ENCODE results near the gene CEACAM4.

GRCh38 chr19:41623360-41623759 is 3.5 kb downstream of the CEACAM4 start:
- TF ChIP-seq THAP7 (CRISPR knock-in tag; IDR thresholded peaks at IDR 0.05): no peak
- TF ChIP-seq ATF7 (IDR thresholded peaks at IDR 0.05): no peak
- TF ChIP-seq, protein P1, sequence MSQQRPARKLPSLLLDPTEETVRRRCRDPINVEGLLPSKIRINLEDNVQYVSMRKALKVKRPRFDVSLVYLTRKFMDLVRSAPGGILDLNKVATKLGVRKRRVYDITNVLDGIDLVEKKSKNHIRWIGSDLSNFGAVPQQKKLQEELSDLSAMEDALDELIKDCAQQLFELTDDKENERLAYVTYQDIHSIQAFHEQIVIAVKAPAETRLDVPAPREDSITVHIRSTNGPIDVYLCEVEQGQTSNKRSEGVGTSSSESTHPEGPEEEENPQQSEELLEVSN (IDR thresholded peaks at IDR 0.05; ENCODE audit: borderline replicate concordance in 1 of 2, extremely low read depth in 1 of 2, insufficient read depth in 1 of 2, insufficient read length in 1 of 2, low read depth in 1 of 2, low read length in 1 of 2, poor library complexity in 1 of 2, severe bottlenecking in 1 of 2): no peak
- no peak for TF ChIP-seq KHSRP (IDR thresholded peaks at IDR 0.05)
- TF ChIP-seq, protein P2, sequence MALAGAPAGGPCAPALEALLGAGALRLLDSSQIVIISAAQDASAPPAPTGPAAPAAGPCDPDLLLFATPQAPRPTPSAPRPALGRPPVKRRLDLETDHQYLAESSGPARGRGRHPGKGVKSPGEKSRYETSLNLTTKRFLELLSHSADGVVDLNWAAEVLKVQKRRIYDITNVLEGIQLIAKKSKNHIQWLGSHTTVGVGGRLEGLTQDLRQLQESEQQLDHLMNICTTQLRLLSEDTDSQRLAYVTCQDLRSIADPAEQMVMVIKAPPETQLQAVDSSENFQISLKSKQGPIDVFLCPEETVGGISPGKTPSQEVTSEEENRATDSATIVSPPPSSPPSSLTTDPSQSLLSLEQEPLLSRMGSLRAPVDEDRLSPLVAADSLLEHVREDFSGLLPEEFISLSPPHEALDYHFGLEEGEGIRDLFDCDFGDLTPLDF (CRISPR knock-in tag; IDR thresholded peaks at IDR 0.05): no peak
- no peak for TF ChIP-seq ZNF3 (CRISPR knock-in tag; IDR thresholded peaks at IDR 0.05)
- no peak for TF ChIP-seq ETV6 (IDR thresholded peaks at IDR 0.05; ENCODE audit: borderline replicate concordance in 1 of 2, low read depth in 2 of 2, low read length in 1 of 2)
- TF ChIP-seq ETV6 (CRISPR knock-in tag; IDR thresholded peaks at IDR 0.05; ENCODE audit: borderline replicate concordance): no peak
- TF ChIP-seq, protein P3, sequence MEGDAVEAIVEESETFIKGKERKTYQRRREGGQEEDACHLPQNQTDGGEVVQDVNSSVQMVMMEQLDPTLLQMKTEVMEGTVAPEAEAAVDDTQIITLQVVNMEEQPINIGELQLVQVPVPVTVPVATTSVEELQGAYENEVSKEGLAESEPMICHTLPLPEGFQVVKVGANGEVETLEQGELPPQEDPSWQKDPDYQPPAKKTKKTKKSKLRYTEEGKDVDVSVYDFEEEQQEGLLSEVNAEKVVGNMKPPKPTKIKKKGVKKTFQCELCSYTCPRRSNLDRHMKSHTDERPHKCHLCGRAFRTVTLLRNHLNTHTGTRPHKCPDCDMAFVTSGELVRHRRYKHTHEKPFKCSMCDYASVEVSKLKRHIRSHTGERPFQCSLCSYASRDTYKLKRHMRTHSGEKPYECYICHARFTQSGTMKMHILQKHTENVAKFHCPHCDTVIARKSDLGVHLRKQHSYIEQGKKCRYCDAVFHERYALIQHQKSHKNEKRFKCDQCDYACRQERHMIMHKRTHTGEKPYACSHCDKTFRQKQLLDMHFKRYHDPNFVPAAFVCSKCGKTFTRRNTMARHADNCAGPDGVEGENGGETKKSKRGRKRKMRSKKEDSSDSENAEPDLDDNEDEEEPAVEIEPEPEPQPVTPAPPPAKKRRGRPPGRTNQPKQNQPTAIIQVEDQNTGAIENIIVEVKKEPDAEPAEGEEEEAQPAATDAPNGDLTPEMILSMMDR (IDR thresholded peaks at IDR 0.05 in 2 of 3, conservative IDR thresholded peaks at IDR 0.05 in 1 of 3; ENCODE audit: insufficient read depth in 2 of 3, low read depth in 1 of 3, low read length in 3 of 3): no peak
- no peak for TF ChIP-seq CSDE1 (IDR thresholded peaks at IDR 0.05)
